Measurements from ENCODE around the gene PRR11. TPM values are rescaled to one million over a fixed set of nuclear protein-coding genes. Genes with fewer than 3 reads are reported as not detected.

PRR11 gene
- total and polyA plus RNA-seq, 2 of the 8 experiments (the other 6 are each of a cell fraction or from before 2014, with no cell fraction given), result 32.7 to 83.0 TPM

GRCh38 chr17:59199398-59199797, 43.9 kb downstream of the PRR11 start:
- Histone ChIP-seq H3K4me1 (replicated peaks in 1 of 4; ENCODE audit: control insufficient read depth in 3 of 4, insufficient read depth in 4 of 4, low read length in 3 of 4) (no peaks in the 10 kb centered on the region), H3K9ac (replicated peaks in 1 of 4; ENCODE audit: extremely low read depth in 1 of 4, low read depth in 3 of 4, low read length in 3 of 4) (no peak overlapping the region), H2BK15ac (ENCODE audit: low read length) (no peak overlapping the region), H2AFZ (ENCODE audit: low read length) (no peak overlapping the region), H2BK5ac (ENCODE audit: low read depth, low read length) (no peak overlapping the region), H4K8ac (ENCODE audit: extremely low read depth, insufficient read depth, low read length) (no peak overlapping the region), H3K4ac (replicated peaks; ENCODE audit: insufficient read length, low read depth, low read length) (no peak overlapping the region), H3K9me3 (ENCODE audit: insufficient read depth in 2 of 2, low read depth in 1 of 2, low read length in 1 of 2) (no peaks in the 10 kb centered on the region), H3K14ac (ENCODE audit: insufficient read length) (no peak overlapping the region), H3K56ac (replicated peaks; ENCODE audit: insufficient read length, low read depth, low read length) (no peak overlapping the region), H4K91ac (replicated peaks; ENCODE audit: insufficient read length, low read length) (no peak overlapping the region), H3K4me2 (ENCODE audit: insufficient read depth in 1 of 2, low read depth in 2 of 2, low read length in 2 of 2) (no peak overlapping the region), H2AK5ac (ENCODE audit: low read depth, low read length) (no peak overlapping the region), H3K18ac (ENCODE audit: extremely low read depth, low read length) (no peak overlapping the region), H2BK120ac (replicated peaks; ENCODE audit: low read depth, low read length) (no peak overlapping the region), H3K79me2 (ENCODE audit: control insufficient read depth in 1 of 2, insufficient read depth in 2 of 2, low read length in 2 of 2) (no peaks in the 10 kb centered on the region), H2BK12ac (ENCODE audit: low read depth, low read length) (no peak overlapping the region), H3K79me1 (ENCODE audit: low read depth, low read length) (no peaks in the 10 kb centered on the region), H3K36me3 (ENCODE audit: control insufficient read depth in 2 of 4, insufficient read depth in 4 of 4, low read length in 3 of 4) (peaks cover 15 to 66% (median 52%) of the 10 kb centered on the region in 4 experiments), H3K23me2 (ENCODE audit: low read depth, low read length) (no peaks in the 10 kb centered on the region), H3K23ac (ENCODE audit: insufficient read length) (no peak overlapping the region), H3K27ac (ENCODE audit: low read depth, low read length) (no peak overlapping the region), H2BK20ac (ENCODE audit: low read length) (no peak overlapping the region), H3K4me3 (ENCODE audit: extremely low read depth in 1 of 4, insufficient read depth in 2 of 4, low read depth in 3 of 4, low read length in 4 of 4) (no peak overlapping the region), H3K27me3 (replicated peaks in 1 of 4; ENCODE audit: control insufficient read depth in 3 of 4, extremely low read depth in 1 of 4, insufficient read depth in 3 of 4, low read length in 3 of 4) (no peaks in the 10 kb centered on the region), H4K20me1 (replicated peaks in 1 of 2; ENCODE audit: control insufficient read depth in 1 of 2, insufficient read depth in 2 of 2, low read length in 2 of 2) (peaks cover 0 to 2% of the 10 kb centered on the region in 2 experiments), H4K5ac (ENCODE audit: insufficient read length, low read depth, low read length) (no peak overlapping the region)
- POLR2A ChIA-PET (ENCODE audit: partially characterized antibody), result no interaction called here
- no peak for DNase-seq (ENCODE audit: low read depth in 1 of 2, low spot score in 2 of 2)
- CTCF ChIA-PET (ENCODE audit: partially characterized antibody), result interaction anchor here (1.1 kb wide), 1 partner anchor 21 kb away, joined by 3 read pairs; no protein-coding TSS in a partner anchor
- no peak for FAIRE-seq
- WGBS, 2 experiments (ENCODE audit: extremely low coverage in 1 of 2, insufficient coverage in 1 of 2, insufficient read length in 1 of 2, insufficient replicate concordance in 2 of 2, low coverage in 1 of 2, low lambda C conversion rate in 2 of 2, missing lambda C conversion rate in 1 of 2), result 88% methylated on average over 4 of the region's 4 CpGs; no CpG with 5 or more reads in 1 of the 2 experiments
- no peak for TF ChIP-seq JUN (IDR thresholded peaks at IDR 0.05; ENCODE audit: low read depth, low read length)
- TF ChIP-seq TEAD4 (IDR thresholded peaks at IDR 0.05; ENCODE audit: low read depth, low read length), result no peak
- TF ChIP-seq SRF (IDR thresholded peaks at IDR 0.05; ENCODE audit: low read depth, low read length), result no peak
- TF ChIP-seq NRF1 (IDR thresholded peaks at IDR 0.05; ENCODE audit: low read depth, low read length), result no peak
- TF ChIP-seq TCF12 (IDR thresholded peaks at IDR 0.05; ENCODE audit: low read depth, low read length), result no peak
- no peak for TF ChIP-seq EGR1 (IDR thresholded peaks at IDR 0.05; ENCODE audit: borderline replicate concordance, low read depth, low read length)
- TF ChIP-seq RAD21 (IDR thresholded peaks at IDR 0.05 in 1 of 2, conservative IDR thresholded peaks at IDR 0.05 in 1 of 2; ENCODE audit: low read depth in 2 of 2, low read length in 2 of 2), result no peak
- TF ChIP-seq TAF7 (optimal IDR thresholded peaks at IDR 0.05; ENCODE audit: borderline replicate concordance, low read depth, low read length), result no peak
- no peak for TF ChIP-seq E2F6 (IDR thresholded peaks at IDR 0.05)
- TF ChIP-seq SP2 (IDR thresholded peaks at IDR 0.05; ENCODE audit: low read length), result no peak
- no peak for TF ChIP-seq PHF8 (conservative IDR thresholded peaks at IDR 0.05; ENCODE audit: low read depth, low read length)

All from H1 (cell line).